DMS53 (cell line): ENCODE measurements around the gene MAN2B2.
A peak's percentile ranks its signal among the peaks of the same experiment; 100 is the strongest.

Experiments used
- DNase-seq: peaks from one replicate; lab custom pipeline; 2025; lab: John Stamatoyannopoulos, UW

MAN2B2 gene

GRCh38 chr4:6546681-6547447, 28.1 kb upstream of the MAN2B2 start:
- DNase-seq, result peak; percentile 90

- DNase-seq, result peak; percentile 81
These were observed 26.6 kb upstream of the MAN2B2 start for GRCh38 chr4:6548201-6548881.

- no peak for DNase-seq
These were observed 26.1 kb upstream of the MAN2B2 start for GRCh38 chr4:6548882-6549230.

GRCh38 chr4:6549445-6549844, 25.5 kb upstream of the MAN2B2 start:
- DNase-seq, result peak; percentile 85

GRCh38 chr4:6549890-6550620, 24.9 kb upstream of the MAN2B2 start:
- no peak for DNase-seq

- DNase-seq, result no peak
These were observed 24.2 kb upstream of the MAN2B2 start for GRCh38 chr4:6550821-6551220.

GRCh38 chr4:6551660-6552059, 23.3 kb upstream of the MAN2B2 start:
- DNase-seq, result no peak

- DNase-seq, result no peak
These were observed 19.5 kb upstream of the MAN2B2 start for GRCh38 chr4:6555519-6555918.

- peak; percentile 53 for DNase-seq
These were observed 18.7 kb upstream of the MAN2B2 start for GRCh38 chr4:6556263-6556662.

GRCh38 chr4:6557185-6557584, 17.8 kb upstream of the MAN2B2 start:
- DNase-seq, result no peak

- DNase-seq, result no peak
These were observed 17.1 kb upstream of the MAN2B2 start for GRCh38 chr4:6557856-6558255.

GRCh38 chr4:6560416-6561172, 14.4 kb upstream of the MAN2B2 start:
- DNase-seq, result no peak

GRCh38 chr4:6561173-6561516, 13.8 kb upstream of the MAN2B2 start:
- DNase-seq, result no peak

GRCh38 chr4:6561706-6562371, 13.2 kb upstream of the MAN2B2 start:
- DNase-seq, result peak; percentile 57

GRCh38 chr4:6562931-6563901, 11.8 kb upstream of the MAN2B2 start:
- peak; percentile 76 for DNase-seq

GRCh38 chr4:6563935-6564645, 10.9 kb upstream of the MAN2B2 start:
- DNase-seq, result peak; percentile 41

GRCh38 chr4:6565691-6566390, 9.1 kb upstream of the MAN2B2 start:
- DNase-seq, result no peak

- DNase-seq, result no peak
These were observed 8.4 kb upstream of the MAN2B2 start for GRCh38 chr4:6566391-6567190.
